Right renal pelvis (tissue), 4 donors: Measurements from ENCODE around the gene PSMG3. TPM values are rescaled to one million over a fixed set of nuclear protein-coding genes. Genes with fewer than 3 reads are reported as not detected.
"Not testable (repeated sequence)": the region's sequence is repeated elsewhere in the genome, so short reads cannot be mapped to it uniquely, and the experiment has no call there.

Experiments used
- DNase-seq, 4 donors: peaks; one replicate each; pipeline ENCODE4 v3.0.0-alpha.2; 2013; ENCODE audit warnings: low read depth in 4 of 4, low spot score in 3 of 4, missing footprints in 1 of 4
- polyA plus RNA-seq, 4 donors: library from polyadenylated mRNA; unstranded; fragments of 120-200 nt; gene quantifications; one replicate each; pipeline ENCODE4 v1.2.1, GENCODE V29; 2013; ENCODE audit not compliant: insufficient read length in 4 of 4

The PSMG3 gene
- polyA plus RNA-seq, 4 donors, result 31.2 to 35.3 (median 33.0) TPM

DNA sequence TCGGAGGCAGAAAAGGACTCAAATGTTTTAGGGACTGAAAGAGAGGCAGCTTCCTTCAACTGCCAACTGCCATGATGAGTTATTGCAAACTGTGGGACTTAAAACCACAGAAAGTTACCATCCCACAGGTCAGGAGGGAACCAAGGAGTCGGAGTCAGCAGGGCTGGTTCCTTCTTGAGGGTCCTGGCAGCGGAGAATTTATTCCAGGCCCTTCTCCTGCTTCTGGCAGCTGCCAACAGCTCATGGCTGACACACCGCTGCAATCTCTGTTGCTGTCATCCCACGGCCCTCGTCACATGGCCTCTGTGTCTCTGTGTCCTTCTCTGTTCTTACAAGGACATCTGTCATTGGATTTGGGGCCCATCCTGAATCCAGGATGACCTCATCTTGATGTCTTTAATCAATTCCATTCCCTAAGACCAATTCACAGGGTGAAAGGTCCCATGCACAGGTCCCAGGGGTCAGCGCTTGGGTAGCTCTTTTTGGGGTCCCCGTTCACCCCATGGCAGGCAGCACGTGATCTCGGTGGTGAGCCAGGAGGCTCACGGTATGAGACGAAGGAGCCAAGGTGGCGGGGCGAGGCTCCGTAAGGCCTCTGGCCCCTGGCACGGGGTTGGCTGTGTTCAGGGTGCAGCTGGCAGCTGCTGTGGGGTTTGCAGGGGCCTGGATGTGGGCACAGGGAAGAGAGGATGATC is 27.4 kb upstream of the PSMG3 start:
- no peak for DNase-seq

DNA sequence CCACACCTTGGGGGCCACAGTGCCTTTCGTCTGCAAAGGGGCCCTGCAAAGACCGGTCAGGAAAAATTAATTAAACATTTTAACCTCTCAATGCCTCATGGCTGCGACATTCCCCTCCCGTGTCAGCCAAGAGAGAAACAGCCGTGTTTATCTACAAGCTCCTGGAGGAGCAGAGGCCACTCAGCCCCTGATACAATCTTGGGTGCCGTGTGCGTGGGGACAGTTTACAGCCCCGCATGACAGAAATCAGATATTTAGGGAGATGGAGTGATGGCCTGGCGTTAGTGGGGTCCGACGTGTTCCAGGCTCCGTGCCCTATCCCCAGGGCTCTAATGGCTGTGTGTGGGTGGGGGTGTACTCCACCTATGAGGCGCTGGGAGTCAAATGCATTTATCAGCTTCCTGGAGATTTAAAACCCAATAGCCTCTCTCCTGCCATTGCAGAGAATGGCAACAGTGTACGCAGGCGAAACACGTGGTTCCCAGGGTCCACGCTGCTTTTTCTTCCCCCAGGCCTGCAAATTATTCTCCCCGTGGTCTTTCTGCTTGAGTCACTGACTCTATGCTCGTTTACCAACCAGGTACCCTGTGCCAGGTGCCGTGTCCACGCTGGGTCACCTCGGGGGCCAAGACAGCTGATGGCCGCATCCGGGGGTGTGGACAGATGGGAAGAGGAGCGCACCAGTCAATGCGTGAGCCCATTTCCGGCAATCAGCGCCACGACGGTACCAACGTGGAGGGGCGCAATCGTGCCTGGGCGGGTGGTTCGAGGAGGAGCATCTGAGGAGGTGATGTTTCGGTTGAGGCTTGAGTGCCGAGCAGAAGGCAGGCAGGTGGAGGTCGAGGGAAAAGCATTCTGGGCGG is 26.6 kb upstream of the PSMG3 start:
- DNase-seq, result no peak

GRCh38 chr7:1595636-1596035 is 25.8 kb upstream of the PSMG3 start:
- DNase-seq, result no peak

GRCh38 chr7:1595027-1595426 is 25.2 kb upstream of the PSMG3 start:
- DNase-seq, result no peak

DNA sequence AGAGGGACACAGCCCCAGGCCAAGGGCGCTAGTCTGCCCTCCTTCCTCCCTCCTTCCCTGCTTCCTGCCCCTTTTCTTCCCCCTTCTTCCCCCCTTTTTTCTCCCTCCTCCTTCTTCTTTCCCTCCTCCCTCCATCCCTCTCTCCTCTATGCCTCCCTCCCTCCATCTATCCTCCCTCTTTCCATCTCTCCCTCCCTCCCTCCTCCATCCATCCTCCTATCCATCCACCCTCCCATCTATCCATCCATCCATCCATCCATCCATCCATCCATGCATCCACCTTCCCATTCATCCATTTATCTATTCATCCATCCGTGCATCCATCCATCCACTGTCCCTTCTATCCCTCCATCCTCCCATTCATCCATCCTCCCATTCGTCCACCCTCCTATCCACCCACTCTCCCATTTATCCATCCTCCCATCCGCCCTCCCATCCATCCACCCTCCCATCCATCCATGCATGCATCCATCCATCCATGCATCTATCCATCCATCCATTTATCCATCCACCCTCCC is 24.1 kb upstream of the PSMG3 start:
- DNase-seq, result no peak

DNA sequence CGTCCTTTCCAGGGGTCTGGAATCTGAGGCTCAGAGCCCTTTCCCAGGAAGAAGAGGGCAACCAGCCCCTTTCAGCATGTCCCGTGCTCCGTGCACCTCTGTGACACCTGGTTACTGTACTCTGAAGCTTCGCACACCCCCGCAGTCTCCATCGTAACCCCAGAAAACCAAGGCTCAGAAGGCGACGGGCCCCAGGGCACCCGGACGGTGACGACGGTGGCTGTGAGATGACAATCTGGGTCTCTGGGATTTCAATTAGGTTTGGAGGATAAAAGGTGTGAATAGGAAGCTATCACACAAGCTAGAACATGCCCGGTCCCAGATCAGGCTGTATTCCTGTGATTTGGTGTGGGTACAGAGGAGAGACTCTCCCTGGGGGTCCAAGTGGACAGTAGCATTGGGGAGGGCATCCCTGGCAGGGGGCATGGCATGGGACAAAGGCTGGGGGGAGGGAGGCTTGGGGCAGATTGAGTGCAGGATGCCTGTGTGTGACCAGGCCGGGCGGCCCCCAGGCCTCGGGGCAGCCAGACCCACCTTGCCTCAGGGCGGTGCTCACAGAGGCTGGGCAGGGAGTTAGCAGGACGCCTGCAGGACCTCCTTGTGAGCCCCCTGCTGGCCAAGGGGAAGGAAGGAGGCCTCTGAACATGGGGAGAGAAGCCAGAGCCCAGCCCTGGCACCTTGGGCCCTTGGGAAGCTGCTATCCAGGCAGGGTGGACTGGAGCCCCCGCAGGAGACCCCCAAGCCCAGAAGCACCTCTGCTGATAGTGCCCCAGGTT is 23.4 kb upstream of the PSMG3 start:
- DNase-seq, result no peak

DNA sequence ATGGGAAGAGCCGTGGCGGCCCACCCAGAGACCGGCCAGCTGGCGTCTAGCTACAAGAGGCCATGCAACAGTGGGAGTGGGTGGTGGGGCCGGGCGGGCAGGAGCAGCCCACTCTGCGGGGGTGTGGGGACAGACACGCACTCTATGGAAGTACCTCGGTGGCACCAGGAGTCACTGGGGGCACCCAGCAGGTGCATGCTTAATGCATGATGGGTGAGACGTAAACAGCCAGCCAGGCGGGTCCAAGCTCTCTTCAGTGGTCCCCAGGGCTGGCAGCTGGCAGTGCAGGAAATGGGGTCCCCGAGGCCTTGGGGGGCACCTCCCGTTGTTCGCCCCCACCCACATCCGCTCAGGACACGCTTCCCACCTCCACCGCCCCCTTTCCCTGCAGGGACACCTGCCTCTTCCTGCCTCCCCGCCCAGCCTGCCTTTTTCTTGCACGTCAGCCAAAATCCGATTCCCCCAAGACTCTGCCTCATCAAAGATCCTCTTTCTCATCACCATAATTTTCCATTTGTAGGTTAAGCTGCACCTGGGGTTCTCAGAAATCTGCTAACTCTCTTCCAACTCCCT is 22.6 kb upstream of the PSMG3 start:
- no peak for DNase-seq

DNA sequence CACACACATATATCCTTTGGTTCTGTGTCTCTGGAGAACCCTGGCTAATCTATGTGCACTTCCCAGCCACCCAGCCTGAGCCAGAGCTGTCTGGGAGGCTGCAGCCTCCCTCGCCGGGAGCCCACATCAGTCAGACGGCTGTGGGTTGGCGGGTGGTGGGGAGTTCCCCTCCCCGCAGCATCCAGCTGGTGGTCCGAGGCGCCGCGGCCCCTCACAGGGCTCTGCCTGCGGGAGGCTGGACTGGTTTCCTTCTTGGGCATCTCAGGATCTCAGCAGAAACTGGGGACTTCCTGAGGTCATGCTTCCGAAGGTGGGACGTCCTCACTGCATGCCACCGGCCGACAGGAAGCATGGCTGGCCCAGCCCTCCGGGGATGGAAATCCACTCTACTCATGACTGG is 22.0 kb upstream of the PSMG3 start:
- DNase-seq, result no peak

DNA sequence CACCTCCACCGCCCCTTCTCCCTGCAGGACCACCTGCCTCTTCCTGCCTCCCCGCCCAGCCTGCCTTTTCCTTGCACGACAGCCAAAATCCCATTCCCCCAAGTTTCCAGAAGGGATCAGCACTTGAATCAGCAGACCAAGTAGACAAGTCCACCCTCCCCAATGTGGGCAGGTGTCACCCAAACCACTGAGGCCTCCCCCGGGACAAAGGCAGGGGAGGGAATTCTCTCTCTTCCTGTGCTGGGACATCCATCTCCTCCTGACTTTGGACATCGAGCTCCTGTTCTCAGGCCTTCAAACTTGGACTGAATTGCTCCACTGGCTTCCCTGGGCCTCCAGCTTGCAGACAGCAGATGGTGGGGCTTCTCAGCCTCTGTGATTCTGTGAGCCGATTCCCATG is 21.6 kb upstream of the PSMG3 start:
- no peak for DNase-seq

DNA sequence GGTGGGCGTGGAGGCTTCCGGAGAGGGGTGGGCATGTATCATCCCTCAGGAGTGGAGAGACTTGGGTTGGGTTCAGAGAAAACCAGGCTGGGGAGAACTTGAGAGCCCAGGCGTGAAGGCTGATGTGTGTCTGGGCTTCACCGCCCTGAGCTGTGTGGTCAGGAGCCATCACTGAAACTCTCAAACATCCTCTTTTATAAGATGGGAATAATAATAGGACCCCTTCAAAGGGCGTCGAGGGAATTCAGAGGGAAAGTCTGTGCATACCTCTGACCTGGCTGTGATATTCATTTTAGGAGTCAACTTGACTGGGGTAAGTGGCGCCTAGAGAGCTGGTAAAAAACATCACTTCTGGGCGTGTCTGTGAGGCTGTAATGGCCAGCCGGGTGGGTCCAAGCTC is 21.1 kb upstream of the PSMG3 start:
- no peak for DNase-seq

- DNase-seq, result no peak
Measured at GRCh38 chr7:1590476-1590875, 20.6 kb upstream of the PSMG3 start.

- no peak for DNase-seq
Measured at GRCh38 chr7:1588978-1589377, 19.1 kb upstream of the PSMG3 start.

- no peak for DNase-seq
Measured at GRCh38 chr7:1587738-1588137, 17.9 kb upstream of the PSMG3 start.

DNA sequence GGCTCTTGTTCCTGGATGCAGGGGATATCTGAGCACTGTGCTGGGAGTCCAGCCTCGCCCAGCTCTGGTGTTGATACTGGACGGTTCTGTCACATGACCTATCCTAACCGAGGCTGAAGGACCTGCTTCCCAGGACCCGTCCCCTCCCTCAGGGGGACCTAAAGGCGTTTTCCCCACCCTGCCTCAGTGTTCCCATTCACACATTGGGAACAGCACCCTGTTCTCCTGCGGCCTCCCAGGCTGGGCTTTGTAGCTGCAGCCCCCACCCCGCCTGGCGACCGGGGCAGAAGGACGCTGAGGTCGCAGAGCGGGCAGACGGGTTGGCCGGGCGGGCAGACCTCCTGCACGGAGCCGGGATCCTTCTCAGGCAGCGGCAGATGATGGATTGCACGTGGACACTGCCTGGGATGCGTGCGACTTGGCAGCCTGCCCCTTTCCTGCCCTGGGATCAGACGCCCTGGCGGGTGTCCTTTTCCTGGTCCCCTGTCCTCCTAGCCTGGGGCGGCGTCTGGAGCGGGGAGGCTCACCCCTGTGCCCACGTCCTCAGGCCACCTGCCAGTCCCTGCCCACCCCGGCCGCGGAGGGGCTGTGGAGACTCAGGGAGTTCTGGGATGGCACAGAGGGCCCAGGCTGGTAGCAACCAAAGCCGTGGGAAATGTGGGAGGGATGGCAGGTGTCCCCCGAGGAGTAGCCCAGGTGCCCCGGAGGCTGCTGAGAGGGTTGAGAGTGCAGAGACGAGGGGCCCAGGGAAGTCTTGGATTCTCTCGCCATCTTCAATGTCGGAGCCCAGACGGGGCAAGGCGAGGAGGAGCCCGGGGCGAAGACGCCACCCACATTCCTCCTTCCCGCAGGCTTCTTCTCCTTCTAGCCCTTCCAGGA is 17.2 kb upstream of the PSMG3 start:
- DNase-seq, result no peak

GRCh38 chr7:1586126-1586826 is 16.4 kb upstream of the PSMG3 start:
- DNase-seq, result no peak

GRCh38 chr7:1585142-1585981 is 15.5 kb upstream of the PSMG3 start:
- DNase-seq, result no peak

- DNase-seq, result no peak
Measured at GRCh38 chr7:1584700-1585099, 14.9 kb upstream of the PSMG3 start.

- not testable (repeated sequence) for DNase-seq
Measured at GRCh38 chr7:1583241-1583930, 13.6 kb upstream of the PSMG3 start.
